A673 (cell line): ENCODE measurements around the gene LDLRAD3. TPM values are rescaled to one million over a fixed set of nuclear protein-coding genes. Genes with fewer than 3 reads are reported as not detected.

Source experiments
- BruUV-seq: library from RNA; stranded (reverse); fragments of 400-500 nt; replicated peaks from 2 replicates; lab custom pipeline; 2021; lab: Mats Ljungman, UMichigan
- CTCF ChIA-PET: fragments of 300-600 bp; sonication (Branson Sonifier 250); formaldehyde crosslinking; loops from one replicate; lab custom pipeline; 2022; ENCODE audit warnings: antibody characterized with exemption; lab: Charles Lee
- POLR2A ChIA-PET: fragments of 300-600 bp; sonication (Branson Sonifier 250); formaldehyde crosslinking; loops from one replicate; lab custom pipeline; 2022; ENCODE audit warnings: antibody characterized with exemption; ENCODE audit not compliant: low non-redundant PET; lab: Charles Lee
- DNase-seq: peaks from one replicate; pipeline ENCODE4 v3.0.0-alpha.2; 2015; ENCODE audit warnings: low spot score
- H3K27ac ChIP-seq: fragments of 200-600 bp; sonication (generic); 2 replicates; pipeline ENCODE4 v1.5.1; 2016; ENCODE audit warnings: mixed run types, low read depth, mild to moderate bottlenecking, mixed read lengths, antibody characterized with exemption, low read length; ENCODE audit not compliant: poor library complexity, severe bottlenecking
- H3K27me3 ChIP-seq: fragments of 200-600 bp; sonication (generic); replicated peaks from 2 replicates; pipeline ENCODE4 v1.6.1; 2017; ENCODE audit warnings: mixed run types, low read depth, mild to moderate bottlenecking, mixed read lengths, antibody characterized with exemption, low read length; ENCODE audit not compliant: insufficient read depth, poor library complexity
- H3K36me3 ChIP-seq: fragments of 200-600 bp; sonication (generic); 2 replicates; pipeline ENCODE4 v1.6.1; 2016; ENCODE audit warnings: mixed run types, mild to moderate bottlenecking, mixed read lengths, antibody characterized with exemption, low read length; ENCODE audit not compliant: insufficient read depth, poor library complexity, severe bottlenecking
- H3K4me1 ChIP-seq: fragments of 200-600 bp; sonication (generic); 2 replicates; pipeline ENCODE4 v1.6.1; 2017; ENCODE audit warnings: mixed run types, mild to moderate bottlenecking, mixed read lengths, antibody characterized with exemption, low read length; ENCODE audit not compliant: insufficient read depth, poor library complexity, severe bottlenecking
- H3K4me3 ChIP-seq: fragments of 200-600 bp; sonication (generic); 2 replicates; pipeline ENCODE4 v1.5.1; 2016; ENCODE audit warnings: low read depth, mixed run types, mild to moderate bottlenecking, mixed read lengths, low read length; ENCODE audit not compliant: poor library complexity, severe bottlenecking
- H3K9me3 ChIP-seq: fragments of 200-600 bp; sonication (generic); 2 replicates; pipeline ENCODE4 v1.6.1; 2016; ENCODE audit warnings: mixed run types, low read depth, mild to moderate bottlenecking, mixed read lengths, antibody characterized with exemption, low read length; ENCODE audit not compliant: poor library complexity, severe bottlenecking
- CTCF ChIP-seq: fragments of 300-800, 200-600 bp; sonication (generic); conservative IDR thresholded peaks from 2 replicates; pipeline ENCODE4 v1.5.1; 2017; ENCODE audit warnings: low read depth, mild to moderate bottlenecking, antibody characterized with exemption, low read length, moderate library complexity, mixed read lengths
- EZH2 ChIP-seq: fragments of 200-600 bp; sonication (generic); IDR thresholded peaks from 2 replicates; pipeline ENCODE4 v1.6.1; 2017; ENCODE audit warnings: borderline replicate concordance, low read depth, mild to moderate bottlenecking, mixed read lengths, antibody characterized with exemption, low read length; ENCODE audit not compliant: poor library complexity, severe bottlenecking
- intact Hi-C: fragments of 100-400 bp; cut with micrococcal nuclease; formaldehyde crosslinking; loops from one replicate; pipeline ENCODE4 v1.10.0; 2022; ENCODE audit not compliant: unreplicated experiment
- total RNA-seq: library from RNA; stranded (reverse); gene quantifications from 2 replicates; pipeline ENCODE4 v1.2.3, GENCODE V29; 2021

Gene LDLRAD3
- total RNA-seq, 1 experiment from 2014 or later = 13.1 TPM

DNA sequence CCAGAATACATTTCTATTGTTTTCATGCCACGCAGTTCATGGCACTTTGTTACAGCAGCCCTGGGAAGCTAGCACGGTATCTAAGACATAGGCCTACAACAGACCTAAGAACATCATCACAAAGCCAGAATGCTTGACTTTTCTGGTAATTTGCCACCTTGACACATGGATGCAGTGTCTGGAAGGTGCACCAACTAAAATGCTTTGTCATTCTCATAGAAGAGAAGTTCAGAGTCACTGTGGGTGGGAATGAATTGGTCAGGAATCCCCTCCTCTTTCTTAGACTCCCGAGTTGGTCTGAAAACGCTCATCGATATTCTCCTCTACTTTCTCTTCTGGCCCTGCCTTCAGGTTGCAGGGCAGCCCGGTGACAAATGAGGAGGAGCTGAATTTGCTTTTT is 223.9 kb downstream of the LDLRAD3 start:
- BruUV-seq = no TSS peak
- Histone ChIP-seq H3K27ac (no peak overlapping the region), H3K27me3 (no peaks in the 10 kb centered on the region), H3K36me3 (no peaks in the 10 kb centered on the region), H3K4me1 (peaks cover 41% of the 10 kb centered on the region), H3K9me3 (peaks cover 5% of the 10 kb centered on the region), H3K4me3 (no peak overlapping the region)
- TF ChIP-seq EZH2 = no peak
- TF ChIP-seq CTCF = no peak
- ChIA-PET POLR2A (no interaction called here), CTCF (interaction anchor here (0.7 kb wide), 1 partner anchor 346 kb away, joined by 3 read pairs; no protein-coding TSS in a partner anchor)
- DNase-seq = no peak
- intact Hi-C loops = no loop called here

- no peak for DNase-seq
- Histone ChIP-seq H3K9me3 (no peaks in the 10 kb centered on the region), H3K4me1 (no peaks in the 10 kb centered on the region), H3K36me3 (no peaks in the 10 kb centered on the region), H3K27me3 (no peaks in the 10 kb centered on the region), H3K4me3 (no peak overlapping the region), H3K27ac (no peak overlapping the region)
- intact Hi-C loops = no loop called here
- TF ChIP-seq CTCF (no peak), EZH2 (no peak)
- POLR2A ChIA-PET = no interaction called here
- CTCF ChIA-PET = no interaction called here
- BruUV-seq = no TSS peak
These were observed 234.0 kb downstream of the LDLRAD3 start for GRCh38 chr11:36177836-36178235.

- no peaks in the 10 kb centered on the region for H3K4me1 ChIP-seq
- H3K4me3 ChIP-seq = no peak overlapping the region
- no TSS peak for BruUV-seq
- H3K9me3 ChIP-seq = no peaks in the 10 kb centered on the region
- ChIA-PET POLR2A (no interaction called here), CTCF (interaction anchor here (1.3 kb wide), 1 partner anchor 55 kb away, joined by 3 read pairs; no protein-coding TSS in a partner anchor)
- no peaks in the 10 kb centered on the region for H3K27me3 ChIP-seq
- intact Hi-C loops = no loop called here
- peak; percentile 71 for DNase-seq
- no peak for TF ChIP-seq EZH2
- TF ChIP-seq CTCF = no peak
- H3K36me3 ChIP-seq = no peaks in the 10 kb centered on the region
- no peak overlapping the region for H3K27ac ChIP-seq
These were observed 242.7 kb downstream of the LDLRAD3 start for GRCh38 chr11:36186340-36187175.
